ENCODE results near the gene POU6F2. TPM values are rescaled to one million over a fixed set of nuclear protein-coding genes. Genes with fewer than 3 reads are reported as not detected.

POU6F2 gene
- total and polyA plus RNA-seq, 2 experiments from 2014 or later = 7.2 to 7.3 TPM

DNA sequence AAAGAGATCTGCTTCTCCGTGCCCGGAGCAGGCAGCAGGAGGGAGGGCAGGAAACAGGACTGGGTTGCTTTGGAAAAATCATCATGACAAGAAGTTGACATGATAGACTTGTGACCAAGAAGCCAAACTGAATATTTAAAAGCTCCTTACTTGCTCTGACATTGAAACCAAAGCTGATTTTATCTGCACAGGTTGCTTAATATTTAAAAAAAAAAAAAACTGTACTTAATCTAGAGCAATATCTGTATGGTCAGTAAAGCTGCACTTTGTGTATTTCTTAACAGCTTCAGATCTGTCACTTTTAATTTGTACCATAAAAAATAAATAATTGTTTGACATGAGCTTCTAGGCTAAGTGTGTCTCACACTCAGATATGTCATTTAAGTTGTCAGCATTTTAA lies 490.6 kb downstream of the POU6F2 start:
- Mint-ChIP-seq H3K27ac (peak overlapping the region; percentile 41; the same call in 1 of the 2 replicates), H3K9me3 (no peaks in the 10 kb centered on the region), H3K4me3 (no peak overlapping the region), H3K4me1 (peaks cover 19% of the 10 kb centered on the region), H3K36me3 (ENCODE audit: low read depth) (no peaks in the 10 kb centered on the region), H3K27me3 (ENCODE audit: insufficient read depth, low read depth, poor library complexity) (peaks cover 5% of the 10 kb centered on the region)
- H3K27ac ChIP-seq (ENCODE audit: low read depth) = no peak overlapping the region
- no peaks in the 10 kb centered on the region for H3K79me2 ChIP-seq (replicated peaks; ENCODE audit: insufficient read depth)
- H3K27me3 ChIP-seq (ENCODE audit: insufficient read depth) = no peaks in the 10 kb centered on the region
- H4K20me1 ChIP-seq (replicated peaks; ENCODE audit: insufficient read depth) = no peaks in the 10 kb centered on the region
- H3K36me3 ChIP-seq (ENCODE audit: insufficient read depth) = no peaks in the 10 kb centered on the region
- no peak for ATAC-seq
- H3F3A ChIP-seq (replicated peaks; ENCODE audit: low read depth) = no peaks in the 10 kb centered on the region
- no peak for DNase-seq (ENCODE audit: low spot score)
- no peak overlapping the region for H3K4me3 ChIP-seq
- H3K9me2 ChIP-seq (ENCODE audit: insufficient read depth) = 0 out of 2 replicates have a peak, but pooled peaks cover 2% of the 10 kb centered on the region
- no peak overlapping the region for H2AFZ ChIP-seq
- TF ChIP-seq, protein P1, sequence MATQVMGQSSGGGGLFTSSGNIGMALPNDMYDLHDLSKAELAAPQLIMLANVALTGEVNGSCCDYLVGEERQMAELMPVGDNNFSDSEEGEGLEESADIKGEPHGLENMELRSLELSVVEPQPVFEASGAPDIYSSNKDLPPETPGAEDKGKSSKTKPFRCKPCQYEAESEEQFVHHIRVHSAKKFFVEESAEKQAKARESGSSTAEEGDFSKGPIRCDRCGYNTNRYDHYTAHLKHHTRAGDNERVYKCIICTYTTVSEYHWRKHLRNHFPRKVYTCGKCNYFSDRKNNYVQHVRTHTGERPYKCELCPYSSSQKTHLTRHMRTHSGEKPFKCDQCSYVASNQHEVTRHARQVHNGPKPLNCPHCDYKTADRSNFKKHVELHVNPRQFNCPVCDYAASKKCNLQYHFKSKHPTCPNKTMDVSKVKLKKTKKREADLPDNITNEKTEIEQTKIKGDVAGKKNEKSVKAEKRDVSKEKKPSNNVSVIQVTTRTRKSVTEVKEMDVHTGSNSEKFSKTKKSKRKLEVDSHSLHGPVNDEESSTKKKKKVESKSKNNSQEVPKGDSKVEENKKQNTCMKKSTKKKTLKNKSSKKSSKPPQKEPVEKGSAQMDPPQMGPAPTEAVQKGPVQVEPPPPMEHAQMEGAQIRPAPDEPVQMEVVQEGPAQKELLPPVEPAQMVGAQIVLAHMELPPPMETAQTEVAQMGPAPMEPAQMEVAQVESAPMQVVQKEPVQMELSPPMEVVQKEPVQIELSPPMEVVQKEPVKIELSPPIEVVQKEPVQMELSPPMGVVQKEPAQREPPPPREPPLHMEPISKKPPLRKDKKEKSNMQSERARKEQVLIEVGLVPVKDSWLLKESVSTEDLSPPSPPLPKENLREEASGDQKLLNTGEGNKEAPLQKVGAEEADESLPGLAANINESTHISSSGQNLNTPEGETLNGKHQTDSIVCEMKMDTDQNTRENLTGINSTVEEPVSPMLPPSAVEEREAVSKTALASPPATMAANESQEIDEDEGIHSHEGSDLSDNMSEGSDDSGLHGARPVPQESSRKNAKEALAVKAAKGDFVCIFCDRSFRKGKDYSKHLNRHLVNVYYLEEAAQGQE (IDR thresholded peaks at IDR 0.05; ENCODE audit: unreplicated experiment) = no peak
- TF ChIP-seq EZH2 (IDR thresholded peaks at IDR 0.05; ENCODE audit: low read depth, unreplicated experiment) (no peak), NANOG (IDR thresholded peaks at IDR 0.05; ENCODE audit: borderline replicate concordance) (no peak), ZNF114 (CRISPR knock-in tag; IDR thresholded peaks at IDR 0.05) (no peak)
- TF ChIP-seq, protein P2, sequence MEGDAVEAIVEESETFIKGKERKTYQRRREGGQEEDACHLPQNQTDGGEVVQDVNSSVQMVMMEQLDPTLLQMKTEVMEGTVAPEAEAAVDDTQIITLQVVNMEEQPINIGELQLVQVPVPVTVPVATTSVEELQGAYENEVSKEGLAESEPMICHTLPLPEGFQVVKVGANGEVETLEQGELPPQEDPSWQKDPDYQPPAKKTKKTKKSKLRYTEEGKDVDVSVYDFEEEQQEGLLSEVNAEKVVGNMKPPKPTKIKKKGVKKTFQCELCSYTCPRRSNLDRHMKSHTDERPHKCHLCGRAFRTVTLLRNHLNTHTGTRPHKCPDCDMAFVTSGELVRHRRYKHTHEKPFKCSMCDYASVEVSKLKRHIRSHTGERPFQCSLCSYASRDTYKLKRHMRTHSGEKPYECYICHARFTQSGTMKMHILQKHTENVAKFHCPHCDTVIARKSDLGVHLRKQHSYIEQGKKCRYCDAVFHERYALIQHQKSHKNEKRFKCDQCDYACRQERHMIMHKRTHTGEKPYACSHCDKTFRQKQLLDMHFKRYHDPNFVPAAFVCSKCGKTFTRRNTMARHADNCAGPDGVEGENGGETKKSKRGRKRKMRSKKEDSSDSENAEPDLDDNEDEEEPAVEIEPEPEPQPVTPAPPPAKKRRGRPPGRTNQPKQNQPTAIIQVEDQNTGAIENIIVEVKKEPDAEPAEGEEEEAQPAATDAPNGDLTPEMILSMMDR (conservative IDR thresholded peaks at IDR 0.05; ENCODE audit: low read depth in 2 of 2) = no peak
- H3K4me1 ChIP-seq (ENCODE audit: insufficient read depth) = 0 out of 2 replicates have a peak, but pooled peaks cover under 1% of the 10 kb centered on the region
- no peak overlapping the region for H3K4me2 ChIP-seq

DNA sequence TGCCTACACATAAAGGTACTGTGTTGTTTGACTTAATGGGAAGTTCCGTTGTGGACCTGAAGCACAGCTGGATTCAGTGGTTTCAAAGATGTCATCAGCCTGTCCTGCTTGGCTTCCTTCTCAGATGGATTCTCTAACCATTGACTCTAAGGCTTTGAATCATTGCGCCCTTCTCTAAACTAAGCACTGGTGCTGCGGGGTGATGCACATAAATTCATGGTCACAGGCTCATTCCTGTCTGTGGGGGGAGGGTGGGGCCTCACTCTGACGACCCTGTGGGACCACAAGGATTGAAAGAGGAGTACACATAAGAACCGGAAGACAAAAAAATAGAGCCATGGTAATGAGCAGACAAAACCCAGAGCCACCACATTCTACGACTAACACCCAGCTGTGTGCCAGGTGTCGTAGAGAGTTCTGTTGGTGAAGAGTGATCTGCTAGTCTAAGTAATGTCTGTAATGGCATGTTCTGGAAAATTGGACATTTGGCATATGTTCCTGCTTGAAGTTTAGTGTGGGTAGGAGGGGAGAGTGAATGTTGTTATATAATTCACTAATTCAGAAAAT lies 491.2 kb downstream of the POU6F2 start:
- no peaks in the 10 kb centered on the region for H3K36me3 Mint-ChIP-seq (ENCODE audit: low read depth)
- ATAC-seq = no peak
- H2AFZ ChIP-seq = 0 out of 2 replicates have a peak overlapping the region, but pooled peaks have one; percentile 26
- DNase-seq (ENCODE audit: low spot score) = no peak
- H3K4me3 Mint-ChIP-seq = no peak overlapping the region
- H3K4me2 ChIP-seq = no peak overlapping the region; the same call in 1 of the 2 replicates
- H3K9me3 Mint-ChIP-seq = no peaks in the 10 kb centered on the region
- no peaks in the 10 kb centered on the region for H3K4me1 ChIP-seq (ENCODE audit: insufficient read depth)
- TF ChIP-seq, protein P3, sequence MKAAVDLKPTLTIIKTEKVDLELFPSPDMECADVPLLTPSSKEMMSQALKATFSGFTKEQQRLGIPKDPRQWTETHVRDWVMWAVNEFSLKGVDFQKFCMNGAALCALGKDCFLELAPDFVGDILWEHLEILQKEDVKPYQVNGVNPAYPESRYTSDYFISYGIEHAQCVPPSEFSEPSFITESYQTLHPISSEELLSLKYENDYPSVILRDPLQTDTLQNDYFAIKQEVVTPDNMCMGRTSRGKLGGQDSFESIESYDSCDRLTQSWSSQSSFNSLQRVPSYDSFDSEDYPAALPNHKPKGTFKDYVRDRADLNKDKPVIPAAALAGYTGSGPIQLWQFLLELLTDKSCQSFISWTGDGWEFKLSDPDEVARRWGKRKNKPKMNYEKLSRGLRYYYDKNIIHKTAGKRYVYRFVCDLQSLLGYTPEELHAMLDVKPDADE (IDR thresholded peaks at IDR 0.05) = no peak
- TF ChIP-seq EZH2phosphoT487 (IDR thresholded peaks at IDR 0.05; ENCODE audit: unreplicated experiment) = no peak
- no peak for TF ChIP-seq JUNB (IDR thresholded peaks at IDR 0.05; ENCODE audit: unreplicated experiment)
- 0 out of 2 replicates have a peak, but pooled peaks cover 2% of the 10 kb centered on the region for H3K9me2 ChIP-seq (ENCODE audit: insufficient read depth)
- no peak overlapping the region for H3K4me3 ChIP-seq
- H3K4me1 Mint-ChIP-seq = peaks cover 16% of the 10 kb centered on the region
- H3K36me3 ChIP-seq (ENCODE audit: insufficient read depth) = no peaks in the 10 kb centered on the region
- H3K27me3 Mint-ChIP-seq (ENCODE audit: insufficient read depth, low read depth, poor library complexity) = peaks cover 3% of the 10 kb centered on the region
- H3K27ac ChIP-seq (ENCODE audit: low read depth) = no peak overlapping the region
- no peaks in the 10 kb centered on the region for H3F3A ChIP-seq (replicated peaks; ENCODE audit: low read depth)
- no peaks in the 10 kb centered on the region for H3K27me3 ChIP-seq (ENCODE audit: insufficient read depth)
- H4K20me1 ChIP-seq (replicated peaks; ENCODE audit: insufficient read depth) = no peaks in the 10 kb centered on the region
- no peaks in the 10 kb centered on the region for H3K79me2 ChIP-seq (replicated peaks; ENCODE audit: insufficient read depth)
- H3K27ac Mint-ChIP-seq = no peak overlapping the region

Data from GM23338 (cell line).